RWPE2 (cell line): ENCODE results near the gene PRKCE.
A peak's percentile ranks its signal among the peaks of the same experiment; 100 is the strongest.

Experiments
- ATAC-seq: fragments of 200-7000 bp; cut with Tn5 transposase; 3 replicates; pipeline ENCODE4 v1.9.1; 2021; ENCODE audit warnings: low read depth
- DNase-seq: peaks from one replicate; pipeline ENCODE4 v3.0.0-alpha.2; 2020; ENCODE audit warnings: low spot score
- H3K27ac ChIP-seq: fragments of 450-650 bp; 2 replicates; pipeline ENCODE4 v1.5.1; 2017; ENCODE audit warnings: mild to moderate bottlenecking; ENCODE audit not compliant: poor library complexity, severe bottlenecking
- H3K27me3 ChIP-seq: fragments of 250-450 bp; sonication (Bioruptor Pico); 2 replicates; pipeline ENCODE4 v1.5.1; 2021; ENCODE audit warnings: mild to moderate bottlenecking, moderate library complexity; ENCODE audit not compliant: insufficient read depth, poor library complexity, severe bottlenecking
- H3K36me3 ChIP-seq: fragments of 250-450 bp; sonication (Bioruptor Pico); 2 replicates; pipeline ENCODE4 v1.5.1; 2020; ENCODE audit warnings: low read depth, mild to moderate bottlenecking, moderate library complexity
- H3K4me1 ChIP-seq: fragments of 250-450 bp; sonication (Bioruptor Pico); 2 replicates; pipeline ENCODE4 v1.5.1; 2021; ENCODE audit warnings: mild to moderate bottlenecking, moderate library complexity; ENCODE audit not compliant: insufficient read depth, poor library complexity, severe bottlenecking
- H3K4me3 ChIP-seq: fragments of 250-450 bp; sonication (Bioruptor Pico); 2 replicates; pipeline ENCODE4 v1.5.1; 2021; ENCODE audit warnings: mild to moderate bottlenecking, moderate library complexity; ENCODE audit not compliant: severe bottlenecking
- H3K9me3 ChIP-seq: fragments of 250-450 bp; sonication (Bioruptor Pico); 2 replicates; pipeline ENCODE4 v1.5.1; 2021; ENCODE audit warnings: mild to moderate bottlenecking, moderate library complexity; ENCODE audit not compliant: severe bottlenecking
- CTCF ChIP-seq: fragments of 450-650 bp; IDR thresholded peaks from one replicate; pipeline ENCODE4 v1.5.1; 2017; ENCODE audit warnings: mild to moderate bottlenecking, moderate library complexity; ENCODE audit not compliant: poor library complexity, severe bottlenecking

PRKCE gene

GRCh38 chr2:45844796-45845457 is 193.5 kb downstream of the PRKCE start:
- no peak overlapping the region for H3K4me3 ChIP-seq
- DNase-seq (no peak), ATAC-seq (no peak)
- no peaks in the 10 kb centered on the region for H3K9me3 ChIP-seq
- H3K27ac ChIP-seq = no peak overlapping the region
- TF ChIP-seq CTCF = no peak
- no peaks in the 10 kb centered on the region for H3K36me3 ChIP-seq
- no peaks in the 10 kb centered on the region for H3K27me3 ChIP-seq
- H3K4me1 ChIP-seq = peaks cover 9% of the 10 kb centered on the region

- ATAC-seq (no peak), DNase-seq (no peak)
- Histone ChIP-seq H3K9me3 (no peaks in the 10 kb centered on the region), H3K27me3 (no peaks in the 10 kb centered on the region), H3K4me3 (no peak overlapping the region), H3K27ac (no peak overlapping the region), H3K4me1 (peaks cover 15% of the 10 kb centered on the region), H3K36me3 (no peaks in the 10 kb centered on the region)
- no peak for TF ChIP-seq CTCF
Measured at GRCh38 chr2:45845566-45845965, 194.1 kb downstream of the PRKCE start.

- Histone ChIP-seq H3K4me3 (no peak overlapping the region), H3K36me3 (no peaks in the 10 kb centered on the region), H3K4me1 (peaks cover 30% of the 10 kb centered on the region), H3K27me3 (no peaks in the 10 kb centered on the region), H3K9me3 (peaks cover 4% of the 10 kb centered on the region), H3K27ac (peak overlapping the region; percentile 36)
- ATAC-seq (peak; percentile 56; the same call in 2 of the 3 replicates), DNase-seq (no peak)
- no peak for TF ChIP-seq CTCF
Measured at GRCh38 chr2:45849491-45850283, 198.2 kb downstream of the PRKCE start.

GRCh38 chr2:45850558-45850957 is 199.1 kb downstream of the PRKCE start:
- H3K4me1 ChIP-seq = peaks cover 30% of the 10 kb centered on the region
- no peak for ATAC-seq

More at GRCh38 chr2:45850558-45850957, 199.1 kb downstream of the PRKCE start:
- no peak for TF ChIP-seq CTCF
- Histone ChIP-seq H3K4me3 (no peak overlapping the region), H3K27ac (peak overlapping the region; percentile 36), H3K27me3 (no peaks in the 10 kb centered on the region), H3K36me3 (no peaks in the 10 kb centered on the region), H3K9me3 (peaks cover 4% of the 10 kb centered on the region)
- DNase-seq = no peak
